ENCODE results near the gene TMEM178B. TPM values are rescaled to one million over a fixed set of nuclear protein-coding genes. Genes with fewer than 3 reads are reported as not detected.
"Not testable (repeated sequence)": the region's sequence is repeated elsewhere in the genome, so short reads cannot be mapped to it uniquely, and the experiment has no call there.

TMEM178B gene
- total RNA-seq, 1 experiment from 2014 or later, result 0.39 TPM

GRCh38 chr7:141057788-141058187, 16.1 kb upstream of the TMEM178B start:
- H3K36me3 ChIP-seq (ENCODE audit: control insufficient read depth, insufficient read depth, low read length), result no peaks in the 10 kb centered on the region
- intact Hi-C loops (cut with micrococcal nuclease; ENCODE audit: unreplicated experiment) (no loop called here), in situ Hi-C loops (cut with HindIII; ENCODE audit: low pct_unique_long_range_greater_than_20kb, low sequenced_read_pairs) (no loop called here)
- no peak overlapping the region for H3K4me3 ChIP-seq (ENCODE audit: low read depth in 2 of 2, low read length in 2 of 2)
- ATAC-seq (no peak), DNase-seq (ENCODE audit: low read depth, low spot score) (no peak)
- TF ChIP-seq POLR2AphosphoS5 (IDR thresholded peaks at IDR 0.05; ENCODE audit: low read depth, low read length), result no peak
- TF ChIP-seq, protein P1, sequence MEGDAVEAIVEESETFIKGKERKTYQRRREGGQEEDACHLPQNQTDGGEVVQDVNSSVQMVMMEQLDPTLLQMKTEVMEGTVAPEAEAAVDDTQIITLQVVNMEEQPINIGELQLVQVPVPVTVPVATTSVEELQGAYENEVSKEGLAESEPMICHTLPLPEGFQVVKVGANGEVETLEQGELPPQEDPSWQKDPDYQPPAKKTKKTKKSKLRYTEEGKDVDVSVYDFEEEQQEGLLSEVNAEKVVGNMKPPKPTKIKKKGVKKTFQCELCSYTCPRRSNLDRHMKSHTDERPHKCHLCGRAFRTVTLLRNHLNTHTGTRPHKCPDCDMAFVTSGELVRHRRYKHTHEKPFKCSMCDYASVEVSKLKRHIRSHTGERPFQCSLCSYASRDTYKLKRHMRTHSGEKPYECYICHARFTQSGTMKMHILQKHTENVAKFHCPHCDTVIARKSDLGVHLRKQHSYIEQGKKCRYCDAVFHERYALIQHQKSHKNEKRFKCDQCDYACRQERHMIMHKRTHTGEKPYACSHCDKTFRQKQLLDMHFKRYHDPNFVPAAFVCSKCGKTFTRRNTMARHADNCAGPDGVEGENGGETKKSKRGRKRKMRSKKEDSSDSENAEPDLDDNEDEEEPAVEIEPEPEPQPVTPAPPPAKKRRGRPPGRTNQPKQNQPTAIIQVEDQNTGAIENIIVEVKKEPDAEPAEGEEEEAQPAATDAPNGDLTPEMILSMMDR (IDR thresholded peaks at IDR 0.05), result no peak
- TF ChIP-seq SIN3A (IDR thresholded peaks at IDR 0.05; ENCODE audit: borderline replicate concordance, insufficient read depth, low read depth, low read length), result no peak
- TF ChIP-seq TCF7L2 (IDR thresholded peaks at IDR 0.05; ENCODE audit: low read depth, low read length), result no peak
- TF ChIP-seq REST (IDR thresholded peaks at IDR 0.05; ENCODE audit: insufficient read depth in 1 of 2, low read depth in 2 of 2, low read length in 1 of 2), result no peak
- H3K9me3 ChIP-seq (ENCODE audit: control insufficient read depth, insufficient read depth, low read depth, low read length), result no peaks in the 10 kb centered on the region
- POLR2A ChIA-PET, result no interaction called here
- H3K4me1 ChIP-seq (ENCODE audit: control insufficient read depth, insufficient read depth, low read length), result no peaks in the 10 kb centered on the region
- H3K27me3 ChIP-seq (ENCODE audit: control insufficient read depth, insufficient read depth, low read length), result no peaks in the 10 kb centered on the region; the same call in 1 of the 2 replicates
- CTCF ChIA-PET, result no interaction called here
- no peak overlapping the region for H3K27ac ChIP-seq (ENCODE audit: low read length)
- BruUV-seq (replicated peaks), result no TSS peak

GRCh38 chr7:141067856-141068255, 6.0 kb upstream of the TMEM178B start:
- POLR2A ChIA-PET; H3K4me3 ChIP-seq (ENCODE audit: low read depth in 2 of 2, low read length in 2 of 2); ATAC-seq; H3K36me3 ChIP-seq (ENCODE audit: control insufficient read depth, insufficient read depth, low read length); H3K27ac ChIP-seq (ENCODE audit: low read length); intact Hi-C loops (cut with micrococcal nuclease; ENCODE audit: unreplicated experiment); H3K4me1 ChIP-seq (ENCODE audit: control insufficient read depth, insufficient read depth, low read length); CTCF ChIA-PET; H3K9me3 ChIP-seq (ENCODE audit: control insufficient read depth, insufficient read depth, low read depth, low read length); BruUV-seq (replicated peaks); in situ Hi-C loops (cut with HindIII; ENCODE audit: low pct_unique_long_range_greater_than_20kb, low sequenced_read_pairs); DNase-seq (ENCODE audit: low read depth, low spot score): not testable (repeated sequence)
- H3K27me3 ChIP-seq (ENCODE audit: control insufficient read depth, insufficient read depth, low read length), result peaks cover 24% of the 10 kb centered on the region

GRCh38 chr7:141071260-141071854, 2.5 kb upstream of the TMEM178B start:
- ChIA-PET CTCF (no interaction called here), POLR2A (no interaction called here)
- in situ Hi-C loops (cut with HindIII; ENCODE audit: low pct_unique_long_range_greater_than_20kb, low sequenced_read_pairs) (no loop called here), intact Hi-C loops (cut with micrococcal nuclease; ENCODE audit: unreplicated experiment) (no loop called here)
- TF ChIP-seq, protein P1 (IDR thresholded peaks at IDR 0.05), result peak; percentile 23
- TF ChIP-seq REST (IDR thresholded peaks at IDR 0.05; ENCODE audit: insufficient read depth in 1 of 2, low read depth in 2 of 2, low read length in 1 of 2), result no peak
- Histone ChIP-seq H3K36me3 (ENCODE audit: control insufficient read depth, insufficient read depth, low read length) (no peaks in the 10 kb centered on the region), H3K27me3 (ENCODE audit: control insufficient read depth, insufficient read depth, low read length) (peaks cover 42% of the 10 kb centered on the region), H3K4me3 (ENCODE audit: low read depth in 2 of 2, low read length in 2 of 2) (peak overlapping the region; percentile 7 to 32; a peak in 3 of 4 replicates), H3K27ac (ENCODE audit: low read length) (no peak overlapping the region), H3K4me1 (ENCODE audit: control insufficient read depth, insufficient read depth, low read length) (peaks cover 6% of the 10 kb centered on the region; the same call in 1 of the 2 replicates), H3K9me3 (ENCODE audit: control insufficient read depth, insufficient read depth, low read depth, low read length) (no peaks in the 10 kb centered on the region)
- DNase-seq (ENCODE audit: low read depth, low spot score) (no peak), ATAC-seq (no peak)
- no TSS peak for BruUV-seq (replicated peaks)

Measured in Panc1 (cell line).